Left lung (tissue), 10 donors: ENCODE results near the gene CCDC127. TPM values are rescaled to one million over a fixed set of nuclear protein-coding genes. Genes with fewer than 3 reads are reported as not detected.

Experiments used
- ATAC-seq: fragments of 200-7000 bp; cut with Tn5 transposase; one replicate; pipeline ENCODE4 v1.9.1; 2020; ENCODE audit warnings: moderate library complexity
- DNase-seq, 4 donors: peaks; one replicate each; pipeline ENCODE4 v3.0.0-alpha.2; 2013 to 2020
- H3K27ac ChIP-seq, 2 donors: fragments of 200-600 bp; sonication (generic) in 1 of 2; one replicate each; pipeline versions ENCODE4 v1.5.0 to v1.8.0; 2020 to 2021
- H3K27me3 ChIP-seq, 2 donors: fragments of 200-600 bp; sonication (generic) in 1 of 2; one replicate each; pipeline versions ENCODE4 v1.5.0 to v1.8.0; 2020 to 2021
- H3K36me3 ChIP-seq, 2 donors: fragments of 200-600 bp; sonication (generic) in 1 of 2; one replicate each; pipeline versions ENCODE4 v1.5.0 to v1.8.0; 2020 to 2021
- H3K4me1 ChIP-seq, 2 donors: fragments of 200-600 bp; one replicate each; pipeline ENCODE4 v1.8.0; 2021
- H3K4me3 ChIP-seq, 2 donors: fragments of 200-600 bp; sonication (generic) in 1 of 2; one replicate each; pipeline versions ENCODE4 v1.5.0 to v1.8.0; 2020 to 2021; ENCODE audit warnings: mild to moderate bottlenecking in 1 of 2
- H3K9me3 ChIP-seq, 2 donors: fragments of 200-600 bp; sonication (generic) in 1 of 2; one replicate each; pipeline versions ENCODE4 v1.5.0 to v1.8.0; 2020 to 2021
- intact Hi-C, 2 donors: fragments of 100-400 bp; cut with DNase I; formaldehyde crosslinking; loops; one replicate each; pipeline versions ENCODE4 v1.11.2 to v1.14.2; 2022
- polyA plus RNA-seq, 6 donors: library from polyadenylated mRNA; unstranded; fragments of 120-200 nt; gene quantifications; one replicate each; pipeline ENCODE4 v1.2.1, GENCODE V29; 2013; ENCODE audit not compliant: insufficient read length in 6 of 6
- total RNA-seq, 2 donors: library from RNA; stranded (reverse); fragmentation: NEBNext Ultra II Directional; extraction: Animal tissue kit (Norgen Biotek cat#: 25700); gene quantifications; one replicate each; pipeline ENCODE4 v1.2.1, GENCODE V29; 2021
- TF ChIP-seq, protein P1 (sequence below), 2 donors: fragments of 200-600 bp; sonication (generic) in 1 of 2; IDR thresholded peaks; one replicate each; pipeline versions ENCODE4 v1.5.0 to v1.8.0; 2021; ENCODE audit warnings: antibody characterized with exemption in 2 of 2
- donor health status: DM: no; HTN: yes; CAD: no.
- donor health status: DM: no; HTN: no; CAD: no.

Gene CCDC127
- total and polyA plus RNA-seq, 8 donors: 5.2 to 17.0 (median 13.3) TPM

DNA sequence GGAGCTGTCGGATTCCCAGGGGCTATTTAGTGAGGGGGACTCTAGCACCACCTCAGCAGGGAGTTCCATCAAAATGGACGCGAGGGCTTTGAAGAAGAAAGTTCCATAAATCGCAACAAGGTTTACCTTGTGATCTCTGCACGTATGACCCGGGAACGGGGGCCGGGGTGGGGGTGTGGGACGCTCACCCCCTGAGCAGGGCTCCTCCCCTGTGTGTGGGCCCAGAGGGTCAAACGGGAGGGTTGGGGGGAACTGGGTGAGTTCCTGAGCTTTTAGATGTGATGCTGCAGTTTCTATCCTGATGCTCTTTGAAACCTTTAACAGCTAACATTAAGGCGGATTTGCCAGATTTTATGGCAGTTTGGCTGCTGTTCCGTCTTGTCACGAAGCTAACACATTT, 45.5 kb downstream of the CCDC127 start:
- DNase-seq (peak in 1 of 4 donors; percentile 50), ATAC-seq (no peak)
- H3K36me3 ChIP-seq: no peaks in the 10 kb centered on the region
- intact Hi-C loops: no loop called here
- H3K4me1 ChIP-seq: peaks cover 0 to 3% of the 10 kb centered on the region in 2 donors
- H3K27me3 ChIP-seq: no peaks in the 10 kb centered on the region
- H3K9me3 ChIP-seq: no peaks in the 10 kb centered on the region
- no peak overlapping the region for H3K27ac ChIP-seq
- TF ChIP-seq, protein P1, sequence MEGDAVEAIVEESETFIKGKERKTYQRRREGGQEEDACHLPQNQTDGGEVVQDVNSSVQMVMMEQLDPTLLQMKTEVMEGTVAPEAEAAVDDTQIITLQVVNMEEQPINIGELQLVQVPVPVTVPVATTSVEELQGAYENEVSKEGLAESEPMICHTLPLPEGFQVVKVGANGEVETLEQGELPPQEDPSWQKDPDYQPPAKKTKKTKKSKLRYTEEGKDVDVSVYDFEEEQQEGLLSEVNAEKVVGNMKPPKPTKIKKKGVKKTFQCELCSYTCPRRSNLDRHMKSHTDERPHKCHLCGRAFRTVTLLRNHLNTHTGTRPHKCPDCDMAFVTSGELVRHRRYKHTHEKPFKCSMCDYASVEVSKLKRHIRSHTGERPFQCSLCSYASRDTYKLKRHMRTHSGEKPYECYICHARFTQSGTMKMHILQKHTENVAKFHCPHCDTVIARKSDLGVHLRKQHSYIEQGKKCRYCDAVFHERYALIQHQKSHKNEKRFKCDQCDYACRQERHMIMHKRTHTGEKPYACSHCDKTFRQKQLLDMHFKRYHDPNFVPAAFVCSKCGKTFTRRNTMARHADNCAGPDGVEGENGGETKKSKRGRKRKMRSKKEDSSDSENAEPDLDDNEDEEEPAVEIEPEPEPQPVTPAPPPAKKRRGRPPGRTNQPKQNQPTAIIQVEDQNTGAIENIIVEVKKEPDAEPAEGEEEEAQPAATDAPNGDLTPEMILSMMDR (IDR thresholded peaks at IDR 0.05): no peak
- no peak overlapping the region for H3K4me3 ChIP-seq

DNA sequence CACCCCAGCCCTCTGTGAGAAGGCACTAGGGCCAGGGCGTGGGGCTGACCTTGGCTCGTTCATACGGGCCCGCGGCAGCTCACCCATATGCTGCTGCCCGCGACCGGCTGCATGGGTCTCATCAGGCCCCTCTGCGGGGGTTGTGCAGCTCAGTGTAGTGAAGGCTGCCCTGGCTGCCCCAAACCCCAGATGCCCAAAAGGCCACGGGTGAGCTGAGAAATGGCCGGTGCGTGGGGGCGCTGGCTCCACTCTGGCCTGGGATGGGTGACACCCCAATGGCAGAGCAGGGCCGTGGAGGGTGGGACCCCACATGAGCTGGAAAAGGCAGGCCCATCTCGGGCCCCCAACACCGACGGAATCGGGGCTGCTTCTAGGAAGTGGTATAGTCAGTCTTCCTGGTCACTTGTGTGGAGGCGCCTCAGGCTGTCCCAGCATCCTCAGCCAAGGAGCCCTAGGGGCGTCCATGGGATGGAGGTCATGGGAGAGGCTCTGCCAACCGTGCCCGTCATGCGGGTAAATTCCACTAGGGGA, 46.1 kb downstream of the CCDC127 start:
- Histone ChIP-seq H3K9me3 (no peaks in the 10 kb centered on the region), H3K4me3 (no peak overlapping the region), H3K27ac (no peak overlapping the region), H3K27me3 (no peaks in the 10 kb centered on the region), H3K4me1 (peaks cover 0 to 3% of the 10 kb centered on the region in 2 donors), H3K36me3 (no peaks in the 10 kb centered on the region)
- intact Hi-C loops: no loop called here
- TF ChIP-seq, protein P1 (IDR thresholded peaks at IDR 0.05): no peak
- ATAC-seq (no peak), DNase-seq (peak in 1 of 4 donors; percentile 70)

DNA sequence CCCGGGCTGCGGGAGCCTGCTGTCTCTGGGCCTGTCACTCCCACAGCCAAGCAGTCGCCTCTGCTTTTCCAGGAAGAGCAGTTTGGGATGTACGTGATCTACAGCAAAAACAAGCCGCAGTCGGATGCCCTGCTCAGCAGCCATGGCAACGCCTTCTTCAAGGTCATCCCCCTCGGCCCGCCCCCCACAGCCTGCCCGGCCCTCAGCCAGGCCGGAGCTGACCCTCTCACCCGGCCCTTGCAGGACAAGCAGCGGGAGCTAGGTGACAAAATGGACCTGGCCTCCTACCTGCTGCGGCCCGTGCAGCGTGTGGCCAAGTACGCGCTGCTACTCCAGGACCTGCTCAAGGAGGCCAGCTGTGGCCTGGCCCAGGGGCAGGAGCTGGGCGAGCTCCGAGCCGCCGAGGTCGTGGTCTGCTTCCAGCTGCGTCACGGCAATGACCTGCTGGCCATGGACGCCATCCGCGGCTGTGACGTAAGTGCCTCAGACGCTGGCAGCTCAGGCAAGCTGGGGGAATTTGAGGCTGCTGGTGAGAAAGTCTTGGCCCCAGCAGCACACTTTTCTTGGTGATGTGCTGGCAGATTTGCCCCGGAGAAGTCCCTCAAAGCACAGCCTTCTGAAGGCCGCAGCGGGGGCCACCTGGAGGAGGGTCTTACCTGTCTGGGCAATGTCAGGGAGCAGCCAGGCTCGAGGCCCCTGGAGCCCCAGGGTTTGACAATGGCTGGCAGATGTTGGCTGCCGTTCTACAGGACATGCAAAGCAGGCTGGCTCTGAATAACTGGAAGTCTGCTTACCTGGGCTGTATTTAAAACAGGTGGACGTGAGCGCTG, 46.8 kb downstream of the CCDC127 start:
- no peak for ATAC-seq
- Histone ChIP-seq H3K27me3 (no peaks in the 10 kb centered on the region), H3K27ac (no peak overlapping the region), H3K4me1 (peaks cover 0 to 3% of the 10 kb centered on the region in 2 donors), H3K9me3 (no peaks in the 10 kb centered on the region), H3K36me3 (no peaks in the 10 kb centered on the region), H3K4me3 (no peak overlapping the region)
- intact Hi-C loops: no loop called here
- DNase-seq: peak in 1 of 4 donors; percentile 68
- TF ChIP-seq, protein P1 (IDR thresholded peaks at IDR 0.05): no peak

DNA sequence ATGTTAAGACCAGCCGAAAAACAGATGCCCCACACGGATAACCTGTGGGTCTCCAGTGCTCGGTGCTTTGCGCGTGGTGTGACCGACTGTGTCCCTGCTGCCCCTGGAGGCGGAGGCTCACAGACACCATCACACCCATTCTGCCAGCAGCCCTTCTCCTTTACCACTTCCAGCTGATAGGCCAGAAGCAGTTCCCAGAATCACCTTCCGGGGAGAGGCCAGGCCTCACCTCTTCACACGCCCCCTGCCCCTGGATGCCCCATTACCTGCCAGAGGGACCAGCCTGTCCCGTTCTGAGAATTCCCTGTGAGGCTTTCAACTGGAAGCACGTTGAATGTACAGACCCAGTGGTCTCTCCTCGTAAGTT, 48.2 kb downstream of the CCDC127 start:
- Histone ChIP-seq H3K27me3 (no peaks in the 10 kb centered on the region), H3K9me3 (no peaks in the 10 kb centered on the region), H3K4me3 (no peak overlapping the region), H3K27ac (no peak overlapping the region), H3K36me3 (no peaks in the 10 kb centered on the region), H3K4me1 (peaks cover 0 to 3% of the 10 kb centered on the region in 2 donors)
- intact Hi-C loops: no loop called here
- TF ChIP-seq, protein P1 (IDR thresholded peaks at IDR 0.05): no peak
- DNase-seq: peak in 1 of 4 donors; percentile 29
- no peak for ATAC-seq

DNA sequence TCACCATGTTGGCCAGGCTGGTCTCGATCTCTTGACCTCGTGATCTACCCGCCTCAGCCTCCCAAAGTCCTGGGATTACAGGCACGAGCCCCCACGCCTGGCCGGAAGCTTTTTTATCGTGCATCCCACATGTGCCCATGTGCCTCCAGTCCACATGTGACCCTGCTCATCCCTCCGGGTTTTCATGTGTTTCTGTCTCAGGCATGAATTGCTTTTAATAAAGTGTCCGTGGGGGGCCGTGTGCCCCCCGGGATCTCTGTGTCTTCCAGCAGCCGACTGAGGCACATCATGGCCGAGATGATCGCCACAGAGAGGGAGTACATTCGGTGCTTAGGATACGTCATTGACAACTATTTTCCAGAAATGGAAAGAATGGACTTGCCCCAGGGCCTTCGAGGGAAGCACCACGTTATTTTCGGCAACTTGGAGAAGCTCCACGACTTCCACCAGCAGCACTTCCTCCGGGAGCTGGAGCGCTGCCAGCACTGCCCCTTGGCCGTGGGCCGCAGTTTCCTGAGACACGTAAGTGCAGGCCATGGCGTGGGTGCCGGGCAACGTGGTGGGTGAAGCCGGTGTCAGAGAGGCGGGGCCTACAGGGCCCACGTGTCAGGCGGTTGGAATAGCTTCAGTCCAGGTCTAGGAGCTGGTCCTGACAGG, 48.8 kb downstream of the CCDC127 start:
- Histone ChIP-seq H3K27me3 (no peaks in the 10 kb centered on the region), H3K4me1 (peaks cover 0 to 3% of the 10 kb centered on the region in 2 donors), H3K4me3 (no peak overlapping the region), H3K9me3 (no peaks in the 10 kb centered on the region), H3K36me3 (no peaks in the 10 kb centered on the region), H3K27ac (no peak overlapping the region)
- ATAC-seq: peak; percentile 63
- intact Hi-C loops: no loop called here
- DNase-seq: peak in 2 of 4 donors; percentile 45 to 75
- TF ChIP-seq, protein P1 (IDR thresholded peaks at IDR 0.05): no peak
